Measurements from ENCODE around the gene AKR1B1.

AKR1B1 gene

GRCh38 chr7:134431815-134432214 is 27.1 kb downstream of the AKR1B1 start:
- in situ Hi-C loops (cut with HindIII; ENCODE audit: low sequenced_read_pairs), result no loop called here
- no peak for DNase-seq (ENCODE audit: low read depth)
- TF ChIP-seq CTCF (IDR thresholded peaks at IDR 0.05; ENCODE audit: low read depth, low read length, missing control alignments), result no peak
- peak overlapping the region; percentile 38 for H3K4me3 ChIP-seq (ENCODE audit: low read depth, low read length)

- no peak overlapping the region for H3K4me3 ChIP-seq (ENCODE audit: low read depth, low read length)
- no peak for DNase-seq (ENCODE audit: low read depth)
- no peak for TF ChIP-seq CTCF (IDR thresholded peaks at IDR 0.05; ENCODE audit: low read depth, low read length, missing control alignments)
- in situ Hi-C loops (cut with HindIII; ENCODE audit: low sequenced_read_pairs), result no loop called here
These were observed 29.4 kb downstream of the AKR1B1 start for GRCh38 chr7:134429481-134429880.

- DNase-seq (ENCODE audit: low read depth), result no peak
- in situ Hi-C loops (cut with HindIII; ENCODE audit: low sequenced_read_pairs), result no loop called here
- TF ChIP-seq CTCF (IDR thresholded peaks at IDR 0.05; ENCODE audit: low read depth, low read length, missing control alignments), result no peak
- H3K4me3 ChIP-seq (ENCODE audit: low read depth, low read length), result no peak overlapping the region
These were observed 30.0 kb downstream of the AKR1B1 start for GRCh38 chr7:134428942-134429341.

GRCh38 chr7:134427896-134428295 is 31.0 kb downstream of the AKR1B1 start:
- H3K4me3 ChIP-seq (ENCODE audit: low read depth, low read length), result no peak overlapping the region
- no peak for TF ChIP-seq CTCF (IDR thresholded peaks at IDR 0.05; ENCODE audit: low read depth, low read length, missing control alignments)
- peak; percentile 22 for DNase-seq (ENCODE audit: low read depth)
- in situ Hi-C loops (cut with HindIII; ENCODE audit: low sequenced_read_pairs), result no loop called here

- in situ Hi-C loops (cut with HindIII; ENCODE audit: low sequenced_read_pairs), result no loop called here
These were observed 33.1 kb downstream of the AKR1B1 start for GRCh38 chr7:134425777-134426176.

GRCh38 chr7:134422638-134423037 is 36.3 kb downstream of the AKR1B1 start:
- no peak for DNase-seq (ENCODE audit: low read depth)

More at GRCh38 chr7:134425777-134426176, 33.1 kb downstream of the AKR1B1 start:
- TF ChIP-seq CTCF (IDR thresholded peaks at IDR 0.05; ENCODE audit: low read depth, low read length, missing control alignments), result no peak
- no peak overlapping the region for H3K4me3 ChIP-seq (ENCODE audit: low read depth, low read length)
- DNase-seq (ENCODE audit: low read depth), result no peak

More at GRCh38 chr7:134422638-134423037, 36.3 kb downstream of the AKR1B1 start:
- TF ChIP-seq CTCF (IDR thresholded peaks at IDR 0.05; ENCODE audit: low read depth, low read length, missing control alignments), result no peak
- in situ Hi-C loops (cut with HindIII; ENCODE audit: low sequenced_read_pairs), result no loop called here
- no peak overlapping the region for H3K4me3 ChIP-seq (ENCODE audit: low read depth, low read length)
